Liver (tissue), 9 donors: ENCODE results near the gene IDH3A. TPM values are rescaled to one million over a fixed set of nuclear protein-coding genes. Genes with fewer than 3 reads are reported as not detected.

Source experiments
- DNase-seq: peaks from one replicate; pipeline ENCODE4 v3.0.0-alpha.2; 2017; ENCODE audit warnings: low spot score
- H3K27ac ChIP-seq, 2 donors: one replicate each; pipeline ENCODE4 v1.7.0; 2013; ENCODE audit warnings: inconsistent platforms in 2 of 2, low read length in 2 of 2, control low read depth in 1 of 2, low read depth in 1 of 2, mild to moderate bottlenecking in 1 of 2
- H3K27me3 ChIP-seq, 4 donors: one replicate each; pipeline versions ENCODE4 v1.6.1 to v1.7.0; 2013; ENCODE audit warnings: low read length in 3 of 4, inconsistent platforms in 1 of 4, mild to moderate bottlenecking in 1 of 4, moderate library complexity in 1 of 4; ENCODE audit not compliant: control insufficient read depth in 4 of 4, insufficient read depth in 4 of 4
- H3K36me3 ChIP-seq, 4 donors: one replicate each; pipeline versions ENCODE4 v1.6.1 to v1.7.0; 2013; ENCODE audit warnings: low read length in 3 of 4, mild to moderate bottlenecking in 3 of 4, low read depth in 1 of 4, moderate library complexity in 1 of 4; ENCODE audit not compliant: control insufficient read depth in 4 of 4, insufficient read depth in 3 of 4
- H3K4me1 ChIP-seq, 4 donors: one replicate each; pipeline versions ENCODE4 v1.6.1 to v1.7.0; 2013; ENCODE audit warnings: low read length in 3 of 4, mild to moderate bottlenecking in 3 of 4, moderate library complexity in 1 of 4; ENCODE audit not compliant: control insufficient read depth in 4 of 4, insufficient read depth in 4 of 4
- H3K4me3 ChIP-seq, 3 donors: one replicate each; pipeline versions ENCODE4 v1.6.1 to v1.7.0; 2013; ENCODE audit warnings: low read length in 3 of 3, control low read depth in 1 of 3, low read depth in 1 of 3, mild to moderate bottlenecking in 1 of 3
- H3K9ac ChIP-seq, 2 donors: one replicate each; pipeline ENCODE4 v1.7.0; 2013; ENCODE audit warnings: low read length in 2 of 2, mild to moderate bottlenecking in 2 of 2, moderate library complexity in 2 of 2, control low read depth in 1 of 2, low read depth in 1 of 2
- H3K9me3 ChIP-seq, 4 donors: one replicate each; pipeline versions ENCODE4 v1.6.1 to v1.7.0; 2013; ENCODE audit warnings: low read length in 3 of 4; ENCODE audit not compliant: control insufficient read depth in 4 of 4
- CTCF ChIP-seq: fragments of 150-350 bp; IDR thresholded peaks from 2 replicates; pipeline ENCODE4 v1.5.1; 2017; ENCODE audit warnings: improper control_type of control experiment, low read depth, low read length; ENCODE audit not compliant: missing input control
- EGR1 ChIP-seq, 2 donors: IDR thresholded peaks; 2 replicates each; pipeline ENCODE4 v1.6.1; 2016 to 2018; ENCODE audit warnings: antibody characterized with exemption in 2 of 2, low read depth in 2 of 2
- FOXA1 ChIP-seq: IDR thresholded peaks from 2 replicates; pipeline ENCODE4 v1.6.1; 2016; ENCODE audit warnings: antibody characterized with exemption
- FOXA2 ChIP-seq: IDR thresholded peaks from 2 replicates; pipeline ENCODE4 v1.6.1; 2016; ENCODE audit warnings: antibody characterized with exemption
- GABPA ChIP-seq, 2 donors: IDR thresholded peaks in 1 of 2; conservative IDR thresholded peaks in 1 of 2; 2 replicates each; pipeline ENCODE4 v1.6.1; 2016; ENCODE audit warnings: antibody characterized with exemption in 2 of 2, mild to moderate bottlenecking in 1 of 2, moderate library complexity in 1 of 2
- HNF4A ChIP-seq, 2 donors: conservative IDR thresholded peaks; 2 replicates each; pipeline ENCODE4 v1.6.1; 2016; ENCODE audit warnings: antibody characterized with exemption in 2 of 2, mild to moderate bottlenecking in 2 of 2
- HNF4G ChIP-seq: IDR thresholded peaks from 2 replicates; pipeline ENCODE4 v1.6.1; 2016; ENCODE audit warnings: antibody characterized with exemption
- JUND ChIP-seq, 2 donors: IDR thresholded peaks; 2 replicates each; pipeline ENCODE4 v1.6.1; 2016; ENCODE audit warnings: antibody characterized with exemption in 2 of 2
- MAX ChIP-seq: IDR thresholded peaks from 2 replicates; pipeline ENCODE4 v1.6.1; 2016; ENCODE audit warnings: antibody characterized with exemption
- NR2F2 ChIP-seq: IDR thresholded peaks from 2 replicates; pipeline ENCODE4 v1.6.1; 2016; ENCODE audit warnings: antibody characterized with exemption
- RAD21 ChIP-seq, 2 donors: IDR thresholded peaks; 2 replicates each; pipeline ENCODE4 v1.6.1; 2016; ENCODE audit warnings: antibody characterized with exemption in 2 of 2, mild to moderate bottlenecking in 2 of 2
- REST ChIP-seq: IDR thresholded peaks from 2 replicates; pipeline ENCODE4 v1.6.1; 2016; ENCODE audit warnings: antibody characterized with exemption, mild to moderate bottlenecking
- RXRA ChIP-seq, 2 donors: IDR thresholded peaks; 2 replicates each; pipeline ENCODE4 v1.6.1; 2017 to 2018; ENCODE audit warnings: antibody characterized with exemption in 2 of 2, mild to moderate bottlenecking in 1 of 2
- SP1 ChIP-seq: IDR thresholded peaks from 2 replicates; pipeline ENCODE4 v1.6.1; 2018; ENCODE audit warnings: antibody characterized with exemption, mild to moderate bottlenecking
- TAF1 ChIP-seq: conservative IDR thresholded peaks from 2 replicates; pipeline ENCODE4 v1.6.1; 2016; ENCODE audit warnings: antibody characterized with exemption, mild to moderate bottlenecking
- YY1 ChIP-seq: IDR thresholded peaks from 2 replicates; pipeline ENCODE4 v1.6.1; 2016; ENCODE audit warnings: antibody characterized with exemption, mild to moderate bottlenecking
- WGBS: extraction: QIAGEN DNeasy Blood & Tissue Kit; methylation state at CpG from one replicate; pipeline ENCODE4 v1.1.7; 2013; 5-methylcytosine and 5-hydroxymethylcytosine counted together
- polyA plus RNA-seq, 2 donors: library from polyadenylated mRNA; stranded (reverse) in 1 of 2; unstranded in 1 of 2; fragments of 200-250 nt in 1 of 2; fragments of >200 nt in 1 of 2; fragmentation: Nextera tagmentation in 1 of 2; extraction: Ambion mirVana in 1 of 2; gene quantifications; one replicate each; pipeline versions ENCODE4 v1.2.1 to v1.2.3, GENCODE V29; 2013 to 2015
- total RNA-seq, 2 donors: library from RNA; depleted of rRNA; stranded (reverse); fragments of >200 nt; gene quantifications; one replicate each; pipeline ENCODE4 v1.2.3, GENCODE V29; 2014
- TF ChIP-seq, protein P1 (sequence below): IDR thresholded peaks from 2 replicates; pipeline ENCODE4 v1.6.1; 2016; ENCODE audit warnings: antibody characterized with exemption
- TF ChIP-seq, protein P2 (sequence below): IDR thresholded peaks from 2 replicates; pipeline ENCODE4 v1.6.1; 2016; ENCODE audit warnings: antibody characterized with exemption
- donor health status: healthy.
- donor health status: healthy.
- donor health status: healthy.
- donor health status: healthy.
- donor health status: healthy.

The IDH3A gene
- total and polyA plus RNA-seq, 4 donors = 13.5 to 51.7 (median 24.0) TPM

- Histone ChIP-seq H3K27ac (no peak overlapping the region), H3K4me1 (peaks cover 0 to 3% (median 0%) of the 10 kb centered on the region in 4 donors), H3K9me3 (no peaks in the 10 kb centered on the region), H3K36me3 (no peaks in the 10 kb centered on the region), H3K27me3 (no peaks in the 10 kb centered on the region), H3K9ac (no peak overlapping the region), H3K4me3 (no peak overlapping the region)
- 94% methylated on average over 2 of the region's 2 CpGs for WGBS
- DNase-seq = no peak
- TF ChIP-seq FOXA2 (no peak), CTCF (no peak), TAF1 (no peak), REST (no peak), NR2F2 (no peak), HNF4G (no peak), MAX (no peak), JUND (IDR thresholded peaks at IDR 0.05) (no peak), HNF4A (conservative IDR thresholded peaks at IDR 0.05) (no peak), RXRA (IDR thresholded peaks at IDR 0.05) (no peak), EGR1 (IDR thresholded peaks at IDR 0.05; ENCODE audit: low read depth in 2 of 2) (no peak), RAD21 (IDR thresholded peaks at IDR 0.05) (no peak), SP1 (no peak)
- TF ChIP-seq, protein P1, sequence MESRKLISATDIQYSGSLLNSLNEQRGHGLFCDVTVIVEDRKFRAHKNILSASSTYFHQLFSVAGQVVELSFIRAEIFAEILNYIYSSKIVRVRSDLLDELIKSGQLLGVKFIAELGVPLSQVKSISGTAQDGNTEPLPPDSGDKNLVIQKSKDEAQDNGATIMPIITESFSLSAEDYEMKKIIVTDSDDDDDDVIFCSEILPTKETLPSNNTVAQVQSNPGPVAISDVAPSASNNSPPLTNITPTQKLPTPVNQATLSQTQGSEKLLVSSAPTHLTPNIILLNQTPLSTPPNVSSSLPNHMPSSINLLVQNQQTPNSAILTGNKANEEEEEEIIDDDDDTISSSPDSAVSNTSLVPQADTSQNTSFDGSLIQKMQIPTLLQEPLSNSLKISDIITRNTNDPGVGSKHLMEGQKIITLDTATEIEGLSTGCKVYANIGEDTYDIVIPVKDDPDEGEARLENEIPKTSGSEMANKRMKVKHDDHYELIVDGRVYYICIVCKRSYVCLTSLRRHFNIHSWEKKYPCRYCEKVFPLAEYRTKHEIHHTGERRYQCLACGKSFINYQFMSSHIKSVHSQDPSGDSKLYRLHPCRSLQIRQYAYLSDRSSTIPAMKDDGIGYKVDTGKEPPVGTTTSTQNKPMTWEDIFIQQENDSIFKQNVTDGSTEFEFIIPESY = no peak
- TF ChIP-seq, protein P2, sequence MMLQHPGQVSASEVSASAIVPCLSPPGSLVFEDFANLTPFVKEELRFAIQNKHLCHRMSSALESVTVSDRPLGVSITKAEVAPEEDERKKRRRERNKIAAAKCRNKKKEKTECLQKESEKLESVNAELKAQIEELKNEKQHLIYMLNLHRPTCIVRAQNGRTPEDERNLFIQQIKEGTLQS = no peak
Observed at GRCh38 chr15:78100886-78101285, 48.3 kb upstream of the IDH3A start.

GRCh38 chr15:78101423-78102105, 47.6 kb upstream of the IDH3A start:
- WGBS = 98% methylated on average over 5 of the region's 5 CpGs
- H3K36me3 ChIP-seq = no peaks in the 10 kb centered on the region
- H3K27ac ChIP-seq = no peak overlapping the region
- no peaks in the 10 kb centered on the region for H3K27me3 ChIP-seq
- H3K9ac ChIP-seq = no peak overlapping the region
- H3K4me1 ChIP-seq = peaks cover 0 to 3% (median 0%) of the 10 kb centered on the region in 4 donors
- DNase-seq = no peak
- no peaks in the 10 kb centered on the region for H3K9me3 ChIP-seq
- TF ChIP-seq REST (no peak), RXRA (IDR thresholded peaks at IDR 0.05) (no peak), FOXA2 (no peak), GABPA (IDR thresholded peaks at IDR 0.05 in 1 of 2, conservative IDR thresholded peaks at IDR 0.05 in 1 of 2) (no peak), YY1 (no peak), FOXA1 (no peak), JUND (IDR thresholded peaks at IDR 0.05) (no peak), HNF4G (no peak), TAF1 (no peak)
- no peak overlapping the region for H3K4me3 ChIP-seq
